Fibroblast of lung (primary cell): Measurements from ENCODE around the gene LRMDA. TPM values are rescaled to one million over a fixed set of nuclear protein-coding genes. Genes with fewer than 3 reads are reported as not detected.

Experiments
- DNase-seq, 2 donors: peaks; one replicate each; pipeline versions ENCODE4 v3.0.0 to v3.0.0-alpha.2; 2010; ENCODE audit warnings: low read depth in 2 of 2
- H2AFZ ChIP-seq: 2 replicates; pipeline ENCODE4 v1.5.1; 2012; ENCODE audit warnings: low read length, control low read depth, inconsistent platforms
- H3K27ac ChIP-seq: 2 replicates; pipeline ENCODE4 v1.5.1; 2011; ENCODE audit warnings: low read length, control low read depth; ENCODE audit not compliant: insufficient read depth
- H3K27me3 ChIP-seq: 2 replicates; pipeline ENCODE4 v1.5.1; 2011; ENCODE audit warnings: mild to moderate bottlenecking, low read length; ENCODE audit not compliant: control insufficient read depth, insufficient read depth
- H3K36me3 ChIP-seq: 2 replicates; pipeline ENCODE4 v1.5.1; 2011; ENCODE audit warnings: low read length; ENCODE audit not compliant: control insufficient read depth, insufficient read depth
- H3K4me1 ChIP-seq: 2 replicates; pipeline ENCODE4 v1.5.1; 2011; ENCODE audit warnings: low read length; ENCODE audit not compliant: control insufficient read depth, insufficient read depth; ENCODE audit errors: extremely low read depth
- H3K4me2 ChIP-seq: 2 replicates; pipeline ENCODE4 v1.5.1; 2011; ENCODE audit warnings: low read length, control low read depth; ENCODE audit not compliant: insufficient read depth; ENCODE audit errors: extremely low read depth
- H3K4me3 ChIP-seq, 4 experiments: fragments of 200-600 bp in 1 of 4; sonication (generic) in 1 of 4; replicated peaks in 1 of 4; 2 replicates each; pipeline ENCODE4 v1.5.1; 2011 to 2016; ENCODE audit warnings: low read length in 4 of 4, low read depth in 3 of 4, mild to moderate bottlenecking in 3 of 4, control low read depth in 2 of 4, inconsistent platforms in 1 of 4, mixed read lengths in 1 of 4; ENCODE audit not compliant: insufficient read depth in 1 of 4; ENCODE audit errors: control extremely low read depth in 1 of 4
- H3K79me2 ChIP-seq: 2 replicates; pipeline ENCODE4 v1.5.1; 2012; ENCODE audit warnings: mild to moderate bottlenecking, low read length, inconsistent platforms; ENCODE audit not compliant: control insufficient read depth, insufficient read depth
- H3K9ac ChIP-seq: 2 replicates; pipeline ENCODE4 v1.5.1; 2011; ENCODE audit warnings: mild to moderate bottlenecking, low read length, control low read depth; ENCODE audit not compliant: insufficient read depth
- H3K9me3 ChIP-seq: 2 replicates; pipeline ENCODE4 v1.5.1; 2012; ENCODE audit warnings: low read depth, low read length; ENCODE audit not compliant: control insufficient read depth, insufficient read depth
- H4K20me1 ChIP-seq: 2 replicates; pipeline ENCODE4 v1.5.1; 2011; ENCODE audit warnings: low read length; ENCODE audit not compliant: control insufficient read depth, insufficient read depth; ENCODE audit errors: extremely low read depth
- EZH2 ChIP-seq: IDR thresholded peaks from 2 replicates; pipeline ENCODE4 v1.5.1; 2012; ENCODE audit warnings: low read length, control low read depth, mild to moderate bottlenecking; ENCODE audit errors: missing control alignments
- polyA plus RNA-seq, 2 donors: library from polyadenylated mRNA; depleted of rRNA in 1 of 2; stranded (reverse) in 1 of 2; unstranded in 1 of 2; fragments of >200 nt; gene quantifications; 2 replicates each; pipeline ENCODE4 v1.2.1, GENCODE V29; 2011 to 2012; ENCODE audit warnings: missing spikeins in 1 of 2
- total RNA-seq: library from RNA; depleted of rRNA; stranded (reverse); fragments of >200 nt; gene quantifications from 2 replicates; pipeline ENCODE4 v1.2.1, GENCODE V29; 2014
- TF ChIP-seq, protein P1 (sequence below), 2 donors: IDR thresholded peaks in 1 of 2; conservative IDR thresholded peaks in 1 of 2; 1 replicate in 1 of 2; 2 replicates in 1 of 2; pipeline ENCODE4 v1.5.1; 2011 to 2012; ENCODE audit warnings: low read length in 2 of 2, control low read depth in 1 of 2, inconsistent platforms in 1 of 2, low read depth in 1 of 2, mild to moderate bottlenecking in 1 of 2

The LRMDA gene
- total and polyA plus RNA-seq, 2 donors (not counting 1 experiment from before 2014, with no cell fraction given) = 1.7 to 2.0 TPM

DNA sequence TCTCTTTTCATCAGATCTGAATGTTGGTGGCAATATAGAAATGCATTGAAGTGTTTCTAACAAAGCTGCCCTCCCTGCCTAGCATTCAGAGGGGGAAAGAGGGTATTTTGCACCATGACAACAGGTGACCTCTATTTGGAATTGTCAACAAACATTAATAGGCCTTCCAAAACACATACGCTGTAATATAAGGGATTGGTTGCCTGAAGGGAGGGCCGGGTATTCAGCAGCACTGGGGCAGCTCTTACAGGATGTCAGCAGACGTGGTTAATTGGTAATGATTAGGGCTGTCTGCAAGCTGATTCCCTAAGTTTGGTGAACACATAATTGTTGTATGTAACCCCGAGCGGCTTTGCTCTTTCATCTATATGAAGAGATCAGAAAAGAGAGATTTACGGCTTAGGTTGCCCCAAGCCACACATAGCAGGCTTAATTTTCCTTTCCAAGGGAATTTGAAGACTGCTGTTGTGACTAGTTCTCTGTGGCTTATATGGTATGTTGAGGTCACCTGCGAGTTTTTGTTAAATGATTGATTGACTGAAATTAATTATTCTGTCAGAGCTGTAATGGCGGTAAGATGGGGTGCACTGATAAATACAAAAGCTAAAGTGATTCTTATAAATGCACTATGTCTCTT is 759.3 kb downstream of the LRMDA start:
- H3K9ac ChIP-seq = no peak overlapping the region
- no peaks in the 10 kb centered on the region for H3K36me3 ChIP-seq
- H3K4me1 ChIP-seq = no peaks in the 10 kb centered on the region
- no peaks in the 10 kb centered on the region for H3K9me3 ChIP-seq
- H3K4me2 ChIP-seq = no peak overlapping the region
- no peaks in the 10 kb centered on the region for H4K20me1 ChIP-seq
- TF ChIP-seq EZH2 = no peak
- H3K4me3 ChIP-seq = no peak overlapping the region
- no peaks in the 10 kb centered on the region for H3K79me2 ChIP-seq
- H3K27me3 ChIP-seq = no peaks in the 10 kb centered on the region
- H3K27ac ChIP-seq = no peak overlapping the region
- H2AFZ ChIP-seq = no peak overlapping the region
- DNase-seq = peak in 1 of 2 donors; percentile 31

DNA sequence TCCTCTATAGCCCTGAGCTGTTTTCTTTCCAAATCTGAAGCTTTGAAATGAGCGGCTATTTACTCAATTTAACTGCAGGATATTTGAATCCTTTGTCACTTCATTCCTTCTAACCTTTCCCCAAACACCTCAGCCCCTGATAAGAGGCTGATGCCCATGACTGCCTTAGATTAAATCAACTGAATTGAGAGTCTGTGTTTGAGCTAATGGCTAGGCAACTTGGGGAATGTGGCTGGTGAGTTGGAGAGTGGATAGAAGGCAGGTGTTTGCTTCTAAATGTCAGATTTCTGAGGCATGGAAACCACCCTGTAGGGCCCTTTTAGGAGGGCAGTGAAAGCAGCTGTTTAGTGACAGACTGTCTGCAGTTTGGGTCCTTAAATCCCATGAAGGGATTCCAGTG is 759.9 kb downstream of the LRMDA start:
- H3K9ac ChIP-seq = no peak overlapping the region
- no peak overlapping the region for H3K27ac ChIP-seq
- no peaks in the 10 kb centered on the region for H3K27me3 ChIP-seq
- no peaks in the 10 kb centered on the region for H4K20me1 ChIP-seq
- H3K36me3 ChIP-seq = no peaks in the 10 kb centered on the region
- no peaks in the 10 kb centered on the region for H3K79me2 ChIP-seq
- no peak overlapping the region for H2AFZ ChIP-seq
- no peaks in the 10 kb centered on the region for H3K9me3 ChIP-seq
- no peak overlapping the region for H3K4me3 ChIP-seq
- DNase-seq = no peak
- H3K4me2 ChIP-seq = no peak overlapping the region
- no peak for TF ChIP-seq EZH2
- TF ChIP-seq, protein P1, sequence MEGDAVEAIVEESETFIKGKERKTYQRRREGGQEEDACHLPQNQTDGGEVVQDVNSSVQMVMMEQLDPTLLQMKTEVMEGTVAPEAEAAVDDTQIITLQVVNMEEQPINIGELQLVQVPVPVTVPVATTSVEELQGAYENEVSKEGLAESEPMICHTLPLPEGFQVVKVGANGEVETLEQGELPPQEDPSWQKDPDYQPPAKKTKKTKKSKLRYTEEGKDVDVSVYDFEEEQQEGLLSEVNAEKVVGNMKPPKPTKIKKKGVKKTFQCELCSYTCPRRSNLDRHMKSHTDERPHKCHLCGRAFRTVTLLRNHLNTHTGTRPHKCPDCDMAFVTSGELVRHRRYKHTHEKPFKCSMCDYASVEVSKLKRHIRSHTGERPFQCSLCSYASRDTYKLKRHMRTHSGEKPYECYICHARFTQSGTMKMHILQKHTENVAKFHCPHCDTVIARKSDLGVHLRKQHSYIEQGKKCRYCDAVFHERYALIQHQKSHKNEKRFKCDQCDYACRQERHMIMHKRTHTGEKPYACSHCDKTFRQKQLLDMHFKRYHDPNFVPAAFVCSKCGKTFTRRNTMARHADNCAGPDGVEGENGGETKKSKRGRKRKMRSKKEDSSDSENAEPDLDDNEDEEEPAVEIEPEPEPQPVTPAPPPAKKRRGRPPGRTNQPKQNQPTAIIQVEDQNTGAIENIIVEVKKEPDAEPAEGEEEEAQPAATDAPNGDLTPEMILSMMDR (conservative IDR thresholded peaks at IDR 0.05 in 1 of 2, IDR thresholded peaks at IDR 0.05 in 1 of 2; ENCODE audit: low read depth in 1 of 2, low read length in 2 of 2) = no peak
- H3K4me1 ChIP-seq = no peaks in the 10 kb centered on the region

DNA sequence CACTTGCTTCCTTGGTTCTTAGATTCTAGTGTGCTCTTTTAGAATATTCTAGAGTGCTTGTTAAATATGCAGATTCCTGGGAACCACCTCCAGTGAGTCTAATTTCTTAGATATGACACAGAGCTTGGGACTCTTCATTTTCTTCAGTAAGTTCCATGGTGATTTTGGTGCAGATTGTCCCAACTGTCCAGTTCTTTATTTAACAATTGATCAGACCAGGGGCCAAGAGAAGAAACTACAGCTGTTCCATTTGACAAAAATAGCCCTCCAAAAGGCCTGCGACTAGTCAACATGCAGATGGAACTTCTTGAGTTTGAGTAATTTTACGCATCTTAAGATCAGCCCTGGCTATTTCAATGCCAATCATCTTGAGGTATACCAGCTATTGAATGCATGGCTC is 760.7 kb downstream of the LRMDA start:
- Histone ChIP-seq H3K27ac (no peak overlapping the region), H2AFZ (no peak overlapping the region), H3K79me2 (no peaks in the 10 kb centered on the region), H3K4me2 (no peak overlapping the region), H4K20me1 (no peaks in the 10 kb centered on the region), H3K36me3 (no peaks in the 10 kb centered on the region), H3K27me3 (no peaks in the 10 kb centered on the region), H3K9me3 (no peaks in the 10 kb centered on the region), H3K9ac (no peak overlapping the region), H3K4me3 (no peak overlapping the region), H3K4me1 (no peaks in the 10 kb centered on the region)
- no peak for DNase-seq
- TF ChIP-seq, protein P1 (conservative IDR thresholded peaks at IDR 0.05 in 1 of 2, IDR thresholded peaks at IDR 0.05 in 1 of 2; ENCODE audit: low read depth in 1 of 2, low read length in 2 of 2) = no peak
- no peak for TF ChIP-seq EZH2
